ENCODE data around the gene FAT2.

DNA sequence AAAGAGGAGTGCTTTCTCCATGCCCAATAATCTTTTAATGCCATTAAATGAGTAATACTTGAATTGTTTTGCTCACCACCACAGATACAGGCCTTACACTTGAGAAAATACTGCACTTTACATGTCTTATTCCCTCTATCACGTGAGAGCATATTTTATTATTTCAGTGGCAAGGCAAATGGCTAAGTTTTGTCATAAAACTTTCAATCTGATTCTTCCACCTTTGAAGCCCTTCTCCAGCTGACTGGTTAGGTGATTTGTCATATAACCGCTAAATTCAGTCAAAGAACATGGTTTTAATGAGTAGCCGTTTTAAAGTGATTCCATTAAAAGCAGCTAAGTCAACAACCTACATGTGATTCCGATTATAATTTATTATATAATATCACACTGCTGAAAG, 43.8 kb downstream of the FAT2 start:
- no peak for TF ChIP-seq EZH2phosphoT487 (IDR thresholded peaks at IDR 0.05; ENCODE audit: borderline replicate concordance, low read depth, low read length)
- TF ChIP-seq, protein P1, sequence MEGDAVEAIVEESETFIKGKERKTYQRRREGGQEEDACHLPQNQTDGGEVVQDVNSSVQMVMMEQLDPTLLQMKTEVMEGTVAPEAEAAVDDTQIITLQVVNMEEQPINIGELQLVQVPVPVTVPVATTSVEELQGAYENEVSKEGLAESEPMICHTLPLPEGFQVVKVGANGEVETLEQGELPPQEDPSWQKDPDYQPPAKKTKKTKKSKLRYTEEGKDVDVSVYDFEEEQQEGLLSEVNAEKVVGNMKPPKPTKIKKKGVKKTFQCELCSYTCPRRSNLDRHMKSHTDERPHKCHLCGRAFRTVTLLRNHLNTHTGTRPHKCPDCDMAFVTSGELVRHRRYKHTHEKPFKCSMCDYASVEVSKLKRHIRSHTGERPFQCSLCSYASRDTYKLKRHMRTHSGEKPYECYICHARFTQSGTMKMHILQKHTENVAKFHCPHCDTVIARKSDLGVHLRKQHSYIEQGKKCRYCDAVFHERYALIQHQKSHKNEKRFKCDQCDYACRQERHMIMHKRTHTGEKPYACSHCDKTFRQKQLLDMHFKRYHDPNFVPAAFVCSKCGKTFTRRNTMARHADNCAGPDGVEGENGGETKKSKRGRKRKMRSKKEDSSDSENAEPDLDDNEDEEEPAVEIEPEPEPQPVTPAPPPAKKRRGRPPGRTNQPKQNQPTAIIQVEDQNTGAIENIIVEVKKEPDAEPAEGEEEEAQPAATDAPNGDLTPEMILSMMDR (conservative IDR thresholded peaks at IDR 0.05; ENCODE audit: low read length) = no peak

Data from OCI-LY7 (cell line).